ENCODE results near the gene ZNF609. TPM values are rescaled to one million over a fixed set of nuclear protein-coding genes. Genes with fewer than 3 reads are reported as not detected.

ZNF609 gene
- total RNA-seq, 1 donor from 2014 or later = 16.0 TPM

- Histone ChIP-seq H3K4me1 (no peaks in the 10 kb centered on the region), H3K27ac (no peak overlapping the region), H3K27me3 (no peaks in the 10 kb centered on the region), H3K36me3 (peaks cover 28 to 34% of the 10 kb centered on the region in 2 donors), H3K9me3 (no peaks in the 10 kb centered on the region), H3K4me3 (no peak overlapping the region)
- TF ChIP-seq CTCF (IDR thresholded peaks at IDR 0.05) = peak in 1 of 3 experiments; percentile 28
- intact Hi-C loops (cut with DNase I) = loop anchor here (10.0 kb wide), 1 partner anchor 218 kb away; no protein-coding TSS in a partner anchor
- no peak for DNase-seq (ENCODE audit: low spot score in 2 of 2)
Observed at GRCh38 chr15:64426845-64427465, 33.4 kb upstream of the ZNF609 start.

- H3K27ac ChIP-seq = no peak overlapping the region
- no peak overlapping the region for H3K4me3 ChIP-seq
- intact Hi-C loops (cut with DNase I) = loop anchor here (10.0 kb wide), 1 partner anchor 215 kb away; no protein-coding TSS in a partner anchor
- no peak for DNase-seq (ENCODE audit: low spot score in 2 of 2)
- H3K9me3 ChIP-seq = no peaks in the 10 kb centered on the region
- peaks cover 19 to 33% of the 10 kb centered on the region in 2 donors for H3K36me3 ChIP-seq
- TF ChIP-seq CTCF (IDR thresholded peaks at IDR 0.05) = no peak
- no peaks in the 10 kb centered on the region for H3K4me1 ChIP-seq
- no peaks in the 10 kb centered on the region for H3K27me3 ChIP-seq
Observed at GRCh38 chr15:64429448-64429847, 30.9 kb upstream of the ZNF609 start.

GRCh38 chr15:64430000-64430735, 30.2 kb upstream of the ZNF609 start:
- Histone ChIP-seq H3K4me3 (no peak overlapping the region), H3K9me3 (no peaks in the 10 kb centered on the region), H3K27me3 (no peaks in the 10 kb centered on the region), H3K4me1 (no peaks in the 10 kb centered on the region), H3K36me3 (peaks cover 11 to 33% of the 10 kb centered on the region in 2 donors), H3K27ac (no peak overlapping the region)
- intact Hi-C loops (cut with DNase I) = loop anchor here (10.0 kb wide), 1 partner anchor 215 kb away; no protein-coding TSS in a partner anchor
- DNase-seq (ENCODE audit: low spot score in 2 of 2) = no peak
- no peak for TF ChIP-seq CTCF (IDR thresholded peaks at IDR 0.05)

- Histone ChIP-seq H3K27ac (no peak overlapping the region), H3K9me3 (no peaks in the 10 kb centered on the region), H3K4me1 (no peaks in the 10 kb centered on the region), H3K36me3 (peaks cover 7 to 9% of the 10 kb centered on the region in 2 donors), H3K27me3 (no peaks in the 10 kb centered on the region), H3K4me3 (no peak overlapping the region)
- TF ChIP-seq CTCF (IDR thresholded peaks at IDR 0.05) = no peak
- no peak for DNase-seq (ENCODE audit: low spot score in 2 of 2)
- intact Hi-C loops (cut with DNase I) = no loop called here
Observed at GRCh38 chr15:64437982-64438381, 22.4 kb upstream of the ZNF609 start.

GRCh38 chr15:64438653-64439447, 21.5 kb upstream of the ZNF609 start:
- peaks cover 0 to under 1% of the 10 kb centered on the region in 2 donors for H3K4me1 ChIP-seq
- H3K27me3 ChIP-seq = no peaks in the 10 kb centered on the region
- H3K36me3 ChIP-seq = peaks cover 3 to 7% of the 10 kb centered on the region in 2 donors
- no peak overlapping the region for H3K27ac ChIP-seq
- H3K4me3 ChIP-seq = no peak overlapping the region
- TF ChIP-seq CTCF (IDR thresholded peaks at IDR 0.05) = no peak
- no peaks in the 10 kb centered on the region for H3K9me3 ChIP-seq
- no peak for DNase-seq (ENCODE audit: low spot score in 2 of 2)
- intact Hi-C loops (cut with DNase I) = no loop called here

Data from ascending aorta (tissue), 2 donors.